ENCODE results near the gene XKR3.
"Not testable (repeated sequence)": the region's sequence is repeated elsewhere in the genome, so short reads cannot be mapped to it uniquely, and the experiment has no call there.

Gene XKR3

GRCh38 chr22:16824716-16825687 lies at the start of gene XKR3:
TSS of gene XKR3 (minus strand) at chr22:16825411. CDS start at chr22:16808073, 17,338 bp downstream.
- no peak for DNase-seq

- not testable (repeated sequence) for DNase-seq
Measured at GRCh38 chr22:16869640-16870039, 44.4 kb upstream of the XKR3 start.

- no peak for DNase-seq
Measured at GRCh38 chr22:16866167-16866566, 41.0 kb upstream of the XKR3 start.

GRCh38 chr22:16856851-16857250 lies 31.6 kb upstream of the XKR3 start:
- not testable (repeated sequence) for DNase-seq

GRCh38 chr22:16854631-16855030 lies 29.4 kb upstream of the XKR3 start:
- no peak for DNase-seq

GRCh38 chr22:16851268-16851996 lies 26.2 kb upstream of the XKR3 start:
- DNase-seq = not testable (repeated sequence)

- no peak for DNase-seq
Measured at GRCh38 chr22:16847271-16847670, 22.1 kb upstream of the XKR3 start.

- DNase-seq = no peak
Measured at GRCh38 chr22:16845881-16846280, 20.7 kb upstream of the XKR3 start.

GRCh38 chr22:16845465-16845864 lies 20.3 kb upstream of the XKR3 start:
- DNase-seq = no peak

DNA sequence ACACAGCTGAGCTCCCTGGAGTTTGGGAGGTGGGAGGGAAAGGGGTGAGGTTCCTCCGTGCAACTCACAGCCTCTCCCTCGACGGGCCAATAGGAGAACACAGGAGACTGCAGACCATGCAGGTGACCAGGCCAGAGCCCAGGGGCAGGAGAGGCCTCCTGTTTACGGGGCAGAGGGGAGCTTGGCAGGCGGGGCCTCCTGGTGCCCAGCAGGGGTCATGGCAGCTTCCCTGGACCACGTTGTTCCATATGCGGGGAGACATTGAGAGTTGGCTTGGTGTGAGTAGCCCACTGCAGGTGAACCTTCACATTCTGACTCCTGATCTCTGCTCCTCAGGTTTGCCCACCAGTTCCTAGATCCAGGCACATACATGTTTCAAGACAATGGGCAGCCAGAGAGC lies 19.3 kb upstream of the XKR3 start:
- no peak for DNase-seq

DNA sequence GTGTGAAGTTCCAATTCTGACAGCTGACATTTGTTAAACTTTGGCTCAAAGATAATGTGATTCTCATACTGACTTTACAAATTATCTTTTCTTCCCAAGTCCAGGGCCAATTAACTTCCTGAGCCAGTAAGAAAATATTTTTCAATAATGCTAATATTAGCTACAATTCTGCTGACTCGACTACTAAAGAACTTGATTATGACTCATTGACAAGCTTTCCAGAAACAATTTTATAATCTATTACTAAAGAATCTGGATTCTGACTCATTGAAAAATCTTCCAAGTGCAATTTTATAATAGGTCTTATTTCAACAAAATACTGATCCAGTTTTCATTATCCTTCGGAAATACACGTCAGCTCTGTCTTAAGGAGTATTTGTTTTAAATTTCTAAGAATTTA lies 12.9 kb upstream of the XKR3 start:
- DNase-seq = no peak

GRCh38 chr22:16834971-16835370 lies 9.8 kb upstream of the XKR3 start:
- no peak for DNase-seq

- DNase-seq = no peak
Measured at GRCh38 chr22:16831257-16831656, 6.0 kb upstream of the XKR3 start.

GRCh38 chr22:16829985-16830384 lies 4.8 kb upstream of the XKR3 start:
- DNase-seq = no peak

GRCh38 chr22:16828876-16829275 lies 3.7 kb upstream of the XKR3 start:
- DNase-seq = no peak

GRCh38 chr22:16827506-16827905 lies 2.3 kb upstream of the XKR3 start:
- no peak for DNase-seq

- DNase-seq = no peak
Measured at GRCh38 chr22:16819249-16819648, 6.0 kb downstream of the XKR3 start.

DNA sequence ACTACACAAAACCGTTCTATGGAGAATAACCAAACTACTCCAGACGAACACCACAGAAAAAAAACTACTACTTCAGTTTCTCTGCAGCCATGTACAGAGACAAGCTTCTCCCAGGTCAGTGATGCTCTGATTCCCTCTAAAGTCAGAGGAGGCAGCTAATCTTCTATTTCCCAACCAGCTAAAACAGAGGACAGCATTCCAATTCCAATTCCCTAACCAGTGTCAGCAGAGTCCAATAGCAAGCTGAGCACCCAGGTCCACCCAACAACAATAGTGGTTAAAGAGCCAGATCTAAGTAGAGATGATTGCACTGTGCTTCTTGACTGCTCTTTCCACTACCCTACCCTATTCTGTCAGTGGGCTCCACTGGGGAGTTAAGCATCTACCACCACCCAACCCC lies 6.7 kb downstream of the XKR3 start:
- no peak for DNase-seq

DNA sequence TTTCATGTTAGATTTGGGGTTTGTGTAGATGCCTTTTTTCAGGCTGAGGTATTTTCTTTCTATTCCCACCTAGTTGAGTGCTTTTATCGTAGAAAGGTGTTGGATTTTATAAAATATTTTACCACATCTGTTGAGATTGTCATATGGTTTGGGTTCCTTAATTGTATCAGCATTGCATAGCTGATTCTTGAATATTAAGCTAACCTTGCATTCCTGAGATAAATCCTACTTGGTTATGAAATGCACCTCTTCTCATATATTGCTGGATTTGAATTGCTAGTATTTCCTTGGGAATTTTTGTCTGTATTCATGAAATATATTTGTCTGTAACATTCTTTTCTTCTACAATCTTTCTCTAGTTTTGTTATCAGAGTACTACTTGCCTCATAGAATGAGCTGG lies 10.1 kb downstream of the XKR3 start:
- no peak for DNase-seq

- DNase-seq = no peak
Measured at GRCh38 chr22:16810188-16810802, 14.9 kb downstream of the XKR3 start.

GRCh38 chr22:16808744-16809143 lies 16.5 kb downstream of the XKR3 start:
- DNase-seq = no peak

DNA sequence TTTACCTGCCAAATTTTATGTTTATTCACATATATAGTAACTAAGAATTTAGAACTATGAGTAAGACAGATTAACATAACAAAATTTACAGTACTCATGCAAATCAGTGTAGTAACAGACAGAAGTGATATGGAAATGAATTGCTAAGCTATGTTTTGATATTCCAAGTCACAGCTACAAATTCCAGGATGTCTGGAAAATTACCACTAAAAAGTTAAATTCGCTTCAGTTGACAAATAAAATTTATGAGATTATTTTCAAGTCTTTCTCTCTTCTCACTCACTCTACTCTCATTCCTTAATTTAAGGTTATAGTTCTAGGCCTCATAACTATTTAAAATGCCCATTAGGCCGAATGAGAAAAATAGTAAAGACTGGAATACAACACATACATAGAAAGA lies 18.1 kb downstream of the XKR3 start:
- DNase-seq = no peak

- DNase-seq = no peak
Measured at GRCh38 chr22:16806401-16806800, 18.8 kb downstream of the XKR3 start.

GRCh38 chr22:16804882-16805281 lies 20.3 kb downstream of the XKR3 start:
- DNase-seq = no peak

All from NCI-H1105 (cell line).